ENCODE measurements around the gene MCMBP. TPM values are rescaled to one million over a fixed set of nuclear protein-coding genes. Genes with fewer than 3 reads are reported as not detected.

The MCMBP gene
- total and polyA plus RNA-seq, 2 donors (not counting 3 experiments of a cell fraction or from before 2014, with no cell fraction given): 44.8 to 62.5 TPM

- CTCF ChIA-PET: interaction anchor here (0.9 kb wide), 1 partner anchor 15 kb away, joined by 3 read pairs; no protein-coding TSS in a partner anchor
- dilution Hi-C loops (cut with MboI; ENCODE audit: extremely low pct_ligation_motif_present, low sequenced_read_pairs): no loop called here
- POLR2A ChIA-PET: no interaction called here
- DNase-seq (ENCODE audit: low read depth, low spot score) (no peak), FAIRE-seq (no peak)
- TF ChIP-seq MYC (IDR thresholded peaks at IDR 0.05; ENCODE audit: low read depth, low read length) (no peak), POLR2AphosphoS5 (IDR thresholded peaks at IDR 0.05; ENCODE audit: insufficient read depth, low read depth, low read length) (no peak), POLR2A (IDR thresholded peaks at IDR 0.05; ENCODE audit: low read depth, low read length) (no peak), GATA2 (IDR thresholded peaks at IDR 0.05; ENCODE audit: insufficient read depth, insufficient read length, low read depth, low read length) (no peak), EZH2 (IDR thresholded peaks at IDR 0.05; ENCODE audit: borderline replicate concordance, low read depth, low read length, severe bottlenecking) (no peak), FOS (IDR thresholded peaks at IDR 0.05; ENCODE audit: borderline replicate concordance, insufficient read depth, low read length) (no peak), JUN (IDR thresholded peaks at IDR 0.05; ENCODE audit: borderline replicate concordance, insufficient read depth, insufficient read length, low read depth) (no peak)
- TF ChIP-seq, protein P1, sequence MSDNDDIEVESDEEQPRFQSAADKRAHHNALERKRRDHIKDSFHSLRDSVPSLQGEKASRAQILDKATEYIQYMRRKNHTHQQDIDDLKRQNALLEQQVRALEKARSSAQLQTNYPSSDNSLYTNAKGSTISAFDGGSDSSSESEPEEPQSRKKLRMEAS (IDR thresholded peaks at IDR 0.05; ENCODE audit: insufficient read depth, insufficient read length): no peak
- TF ChIP-seq, protein P2, sequence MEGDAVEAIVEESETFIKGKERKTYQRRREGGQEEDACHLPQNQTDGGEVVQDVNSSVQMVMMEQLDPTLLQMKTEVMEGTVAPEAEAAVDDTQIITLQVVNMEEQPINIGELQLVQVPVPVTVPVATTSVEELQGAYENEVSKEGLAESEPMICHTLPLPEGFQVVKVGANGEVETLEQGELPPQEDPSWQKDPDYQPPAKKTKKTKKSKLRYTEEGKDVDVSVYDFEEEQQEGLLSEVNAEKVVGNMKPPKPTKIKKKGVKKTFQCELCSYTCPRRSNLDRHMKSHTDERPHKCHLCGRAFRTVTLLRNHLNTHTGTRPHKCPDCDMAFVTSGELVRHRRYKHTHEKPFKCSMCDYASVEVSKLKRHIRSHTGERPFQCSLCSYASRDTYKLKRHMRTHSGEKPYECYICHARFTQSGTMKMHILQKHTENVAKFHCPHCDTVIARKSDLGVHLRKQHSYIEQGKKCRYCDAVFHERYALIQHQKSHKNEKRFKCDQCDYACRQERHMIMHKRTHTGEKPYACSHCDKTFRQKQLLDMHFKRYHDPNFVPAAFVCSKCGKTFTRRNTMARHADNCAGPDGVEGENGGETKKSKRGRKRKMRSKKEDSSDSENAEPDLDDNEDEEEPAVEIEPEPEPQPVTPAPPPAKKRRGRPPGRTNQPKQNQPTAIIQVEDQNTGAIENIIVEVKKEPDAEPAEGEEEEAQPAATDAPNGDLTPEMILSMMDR (IDR thresholded peaks at IDR 0.05; ENCODE audit: extremely low read depth in 1 of 2, insufficient read depth in 1 of 2, low read depth in 1 of 2, low read length in 2 of 2): no peak
- Histone ChIP-seq H3K4me2 (ENCODE audit: insufficient read depth, low read length) (no peak overlapping the region), H3K4me1 (ENCODE audit: control insufficient read depth, extremely low read depth, insufficient read depth, low read length) (no peaks in the 10 kb centered on the region), H3K27ac (ENCODE audit: insufficient read depth, low read depth, low read length) (no peak overlapping the region), H3K4me3 (replicated peaks in 1 of 3; ENCODE audit: insufficient read depth in 1 of 3, low read depth in 1 of 3, low read length in 3 of 3) (no peak overlapping the region), H3K9me3 (replicated peaks; ENCODE audit: control insufficient read depth, insufficient read depth, low read length) (no peaks in the 10 kb centered on the region), H4K20me1 (replicated peaks; ENCODE audit: control insufficient read depth, extremely low read depth, insufficient read depth, low read length) (no peaks in the 10 kb centered on the region), H3K9ac (replicated peaks; ENCODE audit: extremely low read depth, insufficient read depth, low read length) (no peak overlapping the region), H3K79me2 (ENCODE audit: control insufficient read depth, insufficient read depth, low read length) (peaks cover 27% of the 10 kb centered on the region), H3K36me3 (ENCODE audit: control insufficient read depth in 2 of 2, extremely low read depth in 1 of 2, insufficient read depth in 2 of 2, low read length in 2 of 2) (peaks cover 17% of the 10 kb centered on the region in 2 experiments), H2AFZ (ENCODE audit: low read depth, low read length) (no peak overlapping the region), H3K27me3 (ENCODE audit: control insufficient read depth in 2 of 2, insufficient read depth in 2 of 2, low read length in 2 of 2) (no peaks in the 10 kb centered on the region), H3K9me1 (replicated peaks; ENCODE audit: control insufficient read depth, extremely low read depth, insufficient read depth, low read length) (no peaks in the 10 kb centered on the region)
- intact Hi-C loops (cut with micrococcal nuclease): no loop called here
- BruUV-seq (replicated peaks): no TSS peak
These were observed 31.5 kb upstream of the MCMBP start for GRCh38 chr10:119903946-119904666.

Measured in endothelial cell of umbilical vein (primary cell).